GM18951 (cell line): Measurements from ENCODE around the gene APOBEC3C.
"Not testable (repeated sequence)": the region's sequence is repeated elsewhere in the genome, so short reads cannot be mapped to it uniquely, and the experiment has no call there.

ENCODE experiments used
- POLR2A ChIP-seq: IDR thresholded peaks from 4 replicates; pipeline ENCODE4 v1.6.1; 2011; ENCODE audit warnings: mild to moderate bottlenecking; ENCODE audit not compliant: insufficient read length, insufficient read depth; ENCODE audit errors: extremely low read depth
- in situ Hi-C: fragments of 300-500 bp; cut with MboI; formaldehyde crosslinking; loops from one replicate; pipeline ENCODE4 v1.12.0; 2022; ENCODE audit warnings: low sequenced_read_pairs, mixed read lengths, inconsistent platforms; ENCODE audit not compliant: unreplicated experiment

APOBEC3C gene

GRCh38 chr22:38973289-38974169, 40.5 kb upstream of the APOBEC3C start:
- in situ Hi-C loops: no loop called here
- no peak for TF ChIP-seq POLR2A

DNA sequence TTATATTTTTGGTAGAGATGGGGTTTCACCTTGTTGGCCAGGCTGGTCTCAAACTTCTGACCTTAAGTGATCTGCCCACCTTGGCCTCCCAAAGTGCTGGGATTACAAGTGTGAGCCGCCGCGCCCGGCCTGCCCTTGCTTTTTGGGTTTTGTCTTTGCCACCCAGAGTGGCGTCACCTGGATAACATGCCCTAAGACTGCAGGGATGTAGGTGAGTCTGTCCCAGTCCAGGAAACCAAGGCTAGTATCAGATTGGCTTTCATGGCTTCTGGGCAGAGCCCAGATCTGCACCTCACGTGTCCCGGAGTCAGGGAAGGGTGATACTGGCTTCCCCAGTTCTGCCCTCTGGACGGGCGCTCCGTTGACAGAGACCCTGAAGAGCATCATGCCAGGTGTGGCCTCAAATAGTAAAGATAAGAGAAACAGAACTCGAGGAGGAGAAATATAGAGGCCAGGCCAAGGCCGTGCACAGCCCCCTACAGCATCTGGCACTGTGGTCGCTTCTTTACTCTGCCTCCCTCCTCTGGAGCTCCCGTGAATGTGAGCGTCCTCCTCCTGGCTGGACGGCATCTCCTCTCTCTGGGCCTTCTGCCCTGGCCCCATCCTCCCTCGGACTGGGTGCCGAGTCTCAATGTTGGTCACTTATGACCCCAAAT, 39.8 kb upstream of the APOBEC3C start:
- no peak for TF ChIP-seq POLR2A
- in situ Hi-C loops: no loop called here

DNA sequence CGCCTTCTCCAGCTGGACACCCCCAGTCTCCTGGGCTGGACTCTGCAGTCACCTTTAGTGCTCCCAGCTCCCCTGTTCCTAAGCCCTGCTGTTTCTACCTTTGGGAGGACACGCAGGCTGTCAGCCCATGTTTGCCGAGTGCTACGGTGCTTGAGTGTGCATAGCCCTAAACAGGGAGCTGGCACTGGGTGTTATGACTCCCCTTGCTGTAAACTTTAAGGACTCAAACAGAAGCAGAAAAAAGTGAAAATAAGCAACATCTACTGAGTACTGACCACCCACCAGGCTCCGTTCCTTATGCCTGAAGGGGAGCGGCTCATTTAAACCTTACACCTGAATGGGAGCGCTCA, 39.3 kb upstream of the APOBEC3C start:
- in situ Hi-C loops: no loop called here
- TF ChIP-seq POLR2A: no peak

GRCh38 chr22:38977289-38977688, 36.8 kb upstream of the APOBEC3C start:
- in situ Hi-C loops: not testable (repeated sequence)

DNA sequence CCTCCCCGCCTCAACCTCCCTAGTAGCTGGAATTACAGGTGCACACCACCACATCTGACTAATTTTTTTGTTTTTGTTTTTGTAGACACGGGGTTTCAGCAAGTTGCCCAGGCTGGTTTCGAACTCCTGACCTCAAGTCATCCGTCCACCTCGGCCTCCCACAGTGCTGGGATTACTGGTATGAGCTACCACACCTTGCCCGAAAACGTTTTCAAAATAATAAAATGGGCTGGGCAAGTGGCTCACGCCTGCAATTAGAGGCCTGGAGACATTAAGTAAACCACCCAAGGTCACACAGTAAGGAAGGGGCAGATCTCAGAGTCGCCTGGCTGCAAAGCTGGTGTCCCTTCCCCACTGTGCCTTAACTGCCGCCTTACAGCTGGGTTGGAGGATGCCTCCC, 33.5 kb upstream of the APOBEC3C start:
- in situ Hi-C loops: not testable (repeated sequence)

DNA sequence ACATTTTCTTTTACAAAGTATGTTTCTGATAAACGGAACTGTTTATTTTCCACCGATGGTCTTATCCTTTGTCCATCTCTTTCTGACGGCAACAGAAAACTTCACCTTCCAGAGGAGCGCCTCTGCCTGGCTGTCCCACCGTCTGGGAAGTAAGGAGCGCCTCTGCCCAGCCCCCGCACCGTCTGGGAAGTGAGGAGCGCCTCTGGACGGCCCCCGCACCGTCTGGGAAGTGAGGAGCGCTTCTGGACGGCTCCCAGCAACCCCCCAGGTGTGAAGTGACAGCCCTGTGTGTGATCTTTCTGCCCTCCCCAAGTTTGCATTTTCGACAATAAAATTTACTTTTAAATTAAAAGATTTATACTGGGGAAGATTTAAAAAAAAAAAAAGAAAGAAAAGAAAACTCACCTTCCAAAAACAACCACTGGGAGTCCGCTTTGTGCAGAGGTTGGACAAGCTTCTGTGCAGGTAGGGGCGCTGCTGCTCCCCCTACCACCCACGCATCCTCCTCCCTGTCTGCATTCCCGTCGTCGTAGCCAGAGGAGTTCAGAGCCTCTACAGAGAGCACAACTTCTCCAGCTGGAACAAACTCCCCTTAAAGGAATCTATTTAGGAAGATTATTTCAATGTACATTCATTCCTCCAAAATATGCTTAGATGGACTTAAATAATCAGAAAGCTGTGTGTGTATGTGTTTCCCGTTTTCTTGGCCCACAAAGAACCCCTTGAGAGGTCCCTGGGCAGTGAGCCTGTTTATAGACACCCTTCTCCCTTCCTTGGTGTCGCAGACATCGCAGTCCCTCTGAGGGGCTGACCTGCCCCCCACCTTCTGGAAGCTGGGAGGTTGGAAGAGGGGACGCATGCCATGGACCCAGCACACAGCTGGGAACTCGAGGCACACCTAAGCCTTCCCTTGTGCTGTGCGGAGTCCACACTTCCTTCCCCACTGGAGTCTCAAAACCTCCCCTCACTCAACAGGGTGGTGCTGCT, 32.8 kb upstream of the APOBEC3C start:
- TF ChIP-seq POLR2A: no peak

GRCh38 chr22:38981992-38982927, 31.8 kb upstream of the APOBEC3C start, which contains the start of gene APOBEC3B:
APOBEC3B (plus strand) TSS chr22:38982347; CDS start chr22:38982454, 107 bp downstream.
- in situ Hi-C loops: no loop called here
- TF ChIP-seq POLR2A: no peak

More for the DNA sequence above, 32.8 kb upstream of the APOBEC3C start:
- in situ Hi-C loops: no loop called here

GRCh38 chr22:38984224-38984623, 29.8 kb upstream of the APOBEC3C start:
- in situ Hi-C loops: no loop called here
- TF ChIP-seq POLR2A: no peak

DNA sequence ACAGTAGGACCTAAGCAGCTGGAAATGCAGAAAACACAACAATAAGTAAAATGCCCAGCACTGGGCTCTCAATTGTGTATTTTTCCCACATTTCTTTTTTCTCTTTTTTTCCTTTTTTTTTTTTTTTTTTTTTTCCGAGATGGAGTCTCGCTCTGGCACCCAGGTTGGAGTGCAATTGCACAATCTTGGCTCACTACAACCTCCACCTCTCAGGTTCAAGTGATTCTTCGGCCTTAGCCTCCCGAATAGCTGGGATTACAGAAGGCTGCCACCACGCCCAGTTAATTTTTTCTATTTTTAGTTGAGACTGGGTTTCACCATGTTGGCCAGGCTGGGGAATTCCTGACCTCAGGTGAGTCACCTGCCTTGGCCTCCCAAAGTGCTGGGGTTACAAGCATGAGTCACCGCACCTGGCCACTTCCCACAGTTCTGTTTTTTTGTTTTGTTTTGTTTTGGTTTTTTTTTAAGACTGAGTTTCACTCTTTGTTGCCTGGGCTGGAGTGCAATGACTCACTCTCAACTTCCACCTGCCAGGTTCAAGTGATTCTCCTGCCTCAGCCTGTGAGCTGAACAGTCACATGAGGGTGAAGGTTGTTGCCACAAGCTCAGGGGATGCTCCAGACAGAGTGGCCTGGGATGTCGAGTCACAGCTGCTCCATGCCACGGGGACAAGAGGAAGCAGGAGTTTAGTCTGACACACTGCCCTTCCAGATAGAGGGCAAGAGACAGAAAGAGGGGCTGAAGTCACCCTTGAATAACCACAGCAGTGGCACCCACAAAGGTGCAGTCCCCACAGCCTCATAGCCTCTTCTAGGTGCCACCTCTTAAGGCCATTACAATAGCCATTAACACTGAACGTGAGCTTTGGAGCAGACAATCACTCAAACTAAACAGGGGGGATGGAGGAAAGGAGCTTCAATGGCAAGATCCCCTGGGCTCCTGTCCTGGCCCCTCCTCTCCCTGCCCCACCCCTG, 29.0 kb upstream of the APOBEC3C start:
- in situ Hi-C loops: not testable (repeated sequence)

DNA sequence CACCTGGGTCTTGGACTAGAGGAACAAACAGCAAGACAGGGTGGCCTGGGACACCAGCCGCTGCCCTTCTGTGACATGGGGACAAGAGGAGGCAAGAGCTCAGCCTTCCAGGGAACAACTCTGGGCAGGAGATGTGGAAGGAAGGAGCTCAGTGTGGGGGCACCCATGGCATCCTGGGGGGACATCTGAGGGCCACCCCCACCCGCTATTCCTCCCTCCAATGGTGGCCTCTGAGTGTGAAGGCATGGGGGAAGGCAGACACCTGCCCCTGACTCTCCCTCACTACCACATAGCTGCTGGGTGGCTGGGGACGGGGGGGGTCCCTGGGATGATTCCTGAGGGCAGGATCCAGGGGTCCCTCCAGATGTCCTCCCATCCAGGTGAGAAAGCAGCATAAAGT, 27.4 kb upstream of the APOBEC3C start:
- in situ Hi-C loops: no loop called here

DNA sequence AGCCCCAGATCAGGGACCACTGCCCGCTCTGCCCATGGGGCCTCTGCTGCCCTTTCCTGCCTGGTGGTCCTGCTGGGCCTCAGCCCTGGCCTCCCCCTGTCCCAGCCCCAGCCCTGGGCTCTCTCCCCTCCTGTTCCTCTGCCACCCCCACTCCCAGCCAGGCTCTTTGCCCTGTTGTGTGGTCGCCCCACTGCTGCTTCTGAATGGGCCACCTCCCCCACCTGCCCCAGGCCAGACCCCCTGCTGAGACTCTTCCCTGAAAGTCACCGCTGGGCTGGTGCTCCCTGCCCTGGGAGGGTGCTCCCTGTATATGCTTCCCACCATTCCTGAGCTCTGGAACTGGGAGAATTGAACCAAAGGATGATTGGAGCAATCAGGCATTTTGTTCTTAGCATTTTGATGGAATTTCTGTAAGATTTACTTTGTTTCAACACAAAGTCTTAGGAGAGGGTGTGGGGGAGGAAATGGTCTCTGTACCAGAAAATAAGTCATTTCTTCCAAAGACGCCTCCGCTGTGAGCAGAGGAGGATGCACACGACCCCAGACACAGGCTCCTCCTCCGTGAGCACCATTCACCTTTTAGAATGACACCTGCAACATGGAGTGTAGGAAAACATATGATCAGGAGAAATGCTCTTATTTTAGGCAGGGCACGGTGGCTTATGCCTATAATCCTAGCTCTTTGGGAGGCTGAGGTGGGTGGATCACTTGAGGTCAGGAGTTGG, 26.7 kb upstream of the APOBEC3C start:
- TF ChIP-seq POLR2A: no peak
- in situ Hi-C loops: no loop called here

More for the DNA sequence above, 27.4 kb upstream of the APOBEC3C start:
- no peak for TF ChIP-seq POLR2A
